Epithelial cell of prostate (primary cell): ENCODE data around the gene PINK1.

Source experiments
- DNase-seq: peaks from one replicate; pipeline ENCODE4 v3.0.0-alpha.2; 2011; ENCODE audit warnings: low read depth, low spot score
- H3K27ac ChIP-seq: fragments of 450-650 bp; 2 replicates; pipeline ENCODE4 v1.5.1; 2017; ENCODE audit warnings: mild to moderate bottlenecking

Gene PINK1

GRCh38 chr1:20698195-20698910 is 65.1 kb downstream of the PINK1 start:
- no peak for DNase-seq
- H3K27ac ChIP-seq = no peak overlapping the region

- no peak for DNase-seq
- no peak overlapping the region for H3K27ac ChIP-seq
Observed at GRCh38 chr1:20699558-20699957, 66.3 kb downstream of the PINK1 start.

GRCh38 chr1:20700636-20701215 is 67.5 kb downstream of the PINK1 start:
- no peak for DNase-seq
- no peak overlapping the region for H3K27ac ChIP-seq
